T follicular helper cell (primary cell): ENCODE data around the gene TRPM1.

Experiments
- DNase-seq: peaks from one replicate; pipeline ENCODE4 v3.0.0-alpha.2; 2020; ENCODE audit warnings: low read depth

TRPM1 gene

DNA sequence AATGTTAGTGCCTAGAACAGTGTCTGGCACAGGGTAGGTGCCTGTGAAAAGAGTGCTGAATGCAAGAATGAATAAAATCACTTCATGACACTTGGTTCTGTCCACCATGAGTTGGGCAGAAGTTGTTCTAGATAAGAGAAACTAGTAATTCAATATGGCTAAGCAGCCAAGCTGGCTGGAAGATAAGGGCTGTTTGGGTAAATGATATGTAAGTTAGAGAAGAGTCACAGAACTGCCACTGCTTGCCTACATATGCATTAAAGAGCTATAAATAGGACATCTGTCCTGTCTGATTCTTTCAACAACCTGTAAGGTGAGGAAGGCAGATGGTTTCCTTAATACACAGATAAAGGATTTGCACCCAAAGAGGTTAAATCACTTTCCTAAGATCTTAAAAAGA lies 123.2 kb downstream of the TRPM1 start:
- no peak for DNase-seq

DNA sequence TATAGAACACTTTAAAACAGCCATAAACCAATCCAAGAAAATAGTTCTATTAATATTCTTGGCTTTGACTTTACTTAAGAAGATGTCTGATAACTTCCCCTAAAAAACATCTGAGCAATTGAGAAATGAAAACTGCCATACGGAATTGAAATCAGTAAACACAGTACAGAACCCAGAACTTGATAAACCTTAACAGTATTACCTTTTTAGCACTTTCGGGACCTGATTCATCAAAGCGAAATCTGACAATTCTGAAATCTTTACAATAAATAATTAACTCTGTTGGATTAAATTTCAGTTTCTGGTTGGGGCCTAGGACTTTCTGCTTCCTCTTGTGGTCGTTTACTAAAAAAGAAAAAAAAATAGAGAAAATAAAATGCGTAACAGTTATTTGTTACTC lies 127.4 kb downstream of the TRPM1 start:
- DNase-seq = no peak

DNA sequence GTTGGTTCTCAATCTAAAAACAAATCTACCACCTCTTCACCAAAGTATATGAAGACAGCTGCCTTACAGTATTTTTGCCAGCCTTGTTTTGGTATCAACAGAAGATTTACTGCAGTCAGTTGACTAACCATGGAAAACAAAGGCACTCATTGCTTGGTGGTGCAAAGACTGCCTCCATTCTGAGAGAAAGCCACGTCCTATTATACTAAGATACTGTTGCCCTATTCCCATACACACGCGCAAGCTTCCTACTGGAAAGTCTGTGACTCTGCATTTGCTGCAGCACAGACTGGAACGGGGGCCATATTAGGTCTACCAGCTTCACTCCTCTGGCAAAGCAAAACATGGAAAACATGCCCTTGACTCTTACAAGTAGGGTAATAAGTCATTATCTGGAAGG lies 128.1 kb downstream of the TRPM1 start:
- no peak for DNase-seq

DNA sequence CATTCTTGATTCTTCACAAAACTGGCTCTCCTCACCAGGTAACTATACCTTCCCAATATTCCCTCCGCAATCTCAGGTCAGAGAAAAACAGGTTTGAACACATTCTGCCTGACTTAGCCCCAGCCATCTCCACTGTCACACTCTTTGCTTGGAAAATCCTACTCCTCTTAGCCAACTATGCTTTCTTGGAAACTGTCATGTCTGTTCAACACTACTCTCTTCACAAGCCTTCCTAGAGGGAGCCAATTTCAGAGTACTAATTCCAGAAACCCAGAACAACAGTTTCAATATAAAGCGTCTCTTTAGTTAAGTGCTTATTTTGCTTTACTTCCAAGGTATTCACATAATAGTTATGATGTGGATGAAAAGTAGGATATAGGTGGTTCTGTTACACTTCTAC lies 131.8 kb downstream of the TRPM1 start:
- no peak for DNase-seq

DNA sequence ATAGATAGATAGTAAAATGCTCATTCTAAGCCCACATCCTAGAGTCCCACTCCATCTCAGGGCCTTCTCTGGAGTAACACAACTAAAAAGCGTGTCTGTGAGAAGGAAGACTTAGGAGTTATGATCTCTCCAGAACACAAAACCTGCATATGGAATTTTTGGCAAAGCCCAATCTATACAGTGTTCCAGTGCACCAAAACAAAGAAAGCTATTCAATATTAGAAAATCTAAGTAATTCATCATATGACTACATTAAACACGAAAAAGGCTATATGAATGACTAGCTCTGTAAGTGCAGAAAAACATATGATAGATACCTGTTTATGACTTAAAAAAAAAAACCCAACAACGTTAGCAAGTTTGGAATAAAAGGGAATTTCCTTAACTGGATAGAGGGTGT lies 137.8 kb downstream of the TRPM1 start:
- DNase-seq = no peak

DNA sequence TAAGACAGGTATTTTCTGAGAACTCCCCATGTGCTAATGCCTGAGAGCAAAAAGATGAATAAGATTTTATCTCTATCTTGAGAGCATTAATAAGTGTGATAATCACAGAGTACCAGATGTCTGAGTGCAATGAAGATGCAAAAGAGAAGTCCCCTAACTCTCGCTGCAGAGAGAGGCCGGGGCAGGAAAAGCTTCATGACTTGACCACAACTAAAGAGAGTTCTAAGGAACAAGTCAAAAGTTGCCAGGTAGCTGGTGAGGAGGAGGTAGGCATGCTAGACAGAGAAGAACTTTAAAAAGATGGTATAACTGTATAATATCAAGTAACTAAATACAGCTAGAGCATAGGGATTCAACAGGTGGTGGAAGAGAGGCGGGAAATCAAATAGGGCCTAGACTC lies 138.9 kb downstream of the TRPM1 start:
- no peak for DNase-seq

DNA sequence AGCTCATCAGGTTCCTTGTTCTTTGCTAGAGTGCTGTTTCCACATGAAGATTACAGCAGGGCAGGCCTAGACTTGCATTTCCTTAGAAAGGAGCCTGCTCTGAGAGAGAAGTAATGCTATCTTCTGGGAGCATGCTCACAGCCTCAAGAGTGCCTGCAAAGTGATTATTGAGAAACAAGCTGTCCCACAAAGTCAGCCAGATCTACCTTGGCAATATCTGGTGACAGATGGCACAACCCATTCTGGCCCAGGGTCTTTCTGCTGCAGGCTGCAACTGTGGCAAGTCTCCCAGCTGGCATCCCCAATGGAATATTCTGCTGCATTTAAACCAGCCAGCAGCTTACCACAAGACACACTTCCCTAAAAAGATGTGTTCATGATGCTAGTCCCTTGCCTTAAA lies 139.4 kb downstream of the TRPM1 start:
- DNase-seq = no peak

DNA sequence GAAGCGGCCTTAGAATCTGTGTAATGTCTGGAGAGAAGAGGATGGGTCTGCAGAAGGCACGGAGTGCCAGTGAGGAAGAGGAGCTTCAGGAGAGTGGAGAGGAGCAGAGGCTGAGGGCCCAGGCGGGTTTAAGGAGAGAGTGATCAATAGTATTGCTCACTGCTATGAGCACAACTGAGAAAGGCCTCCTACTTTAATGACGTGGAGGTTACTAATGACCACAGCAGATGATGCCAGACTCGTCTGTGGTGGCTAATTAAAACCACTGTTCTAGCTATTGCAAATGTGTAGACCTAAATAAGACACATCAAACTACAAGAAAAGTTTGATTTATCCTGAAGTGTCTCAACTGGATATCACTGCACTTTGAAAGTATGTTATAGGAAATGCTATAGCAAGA lies 143.3 kb downstream of the TRPM1 start:
- no peak for DNase-seq

DNA sequence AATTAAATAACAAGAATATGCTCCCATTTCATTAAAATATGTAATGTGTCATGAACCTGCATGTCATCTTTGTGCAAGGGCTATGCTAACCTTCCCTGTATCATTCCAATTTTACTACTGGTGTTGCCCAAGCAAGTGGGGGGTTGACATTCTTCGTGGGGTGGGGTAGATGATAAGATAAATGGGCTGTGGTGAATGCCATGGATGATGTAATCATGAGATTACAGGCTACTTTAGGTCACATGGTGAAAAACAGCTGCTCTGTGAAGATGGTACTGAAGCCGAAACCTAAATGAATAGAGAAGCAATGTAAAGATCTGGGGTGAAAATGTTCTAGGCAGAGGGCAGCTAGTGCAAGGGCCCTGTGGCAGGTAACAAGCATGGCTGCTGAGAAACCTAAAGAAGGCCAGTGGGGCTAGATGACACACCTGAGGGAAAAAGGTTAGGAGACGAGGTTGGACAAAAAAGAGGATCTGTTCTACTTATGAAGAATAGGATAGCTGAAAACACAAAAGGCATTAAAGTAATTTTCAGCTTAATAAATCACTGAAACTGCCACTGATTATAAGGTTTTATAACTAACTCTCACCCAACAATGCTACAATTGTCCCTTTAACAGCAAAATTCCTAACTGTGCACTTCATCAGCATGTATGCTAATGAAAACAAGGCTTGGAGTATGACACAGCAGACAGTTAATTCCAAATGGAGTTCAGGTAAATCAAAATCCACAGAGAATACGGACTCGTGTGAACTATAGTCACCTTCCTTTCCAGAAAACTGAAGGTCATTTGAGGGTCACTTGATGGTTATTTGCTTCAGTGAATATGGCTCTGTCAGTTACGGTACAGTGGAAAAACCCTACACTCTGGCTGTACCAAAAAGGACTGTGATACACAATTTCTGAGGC lies 145.1 kb downstream of the TRPM1 start:
- DNase-seq = no peak

DNA sequence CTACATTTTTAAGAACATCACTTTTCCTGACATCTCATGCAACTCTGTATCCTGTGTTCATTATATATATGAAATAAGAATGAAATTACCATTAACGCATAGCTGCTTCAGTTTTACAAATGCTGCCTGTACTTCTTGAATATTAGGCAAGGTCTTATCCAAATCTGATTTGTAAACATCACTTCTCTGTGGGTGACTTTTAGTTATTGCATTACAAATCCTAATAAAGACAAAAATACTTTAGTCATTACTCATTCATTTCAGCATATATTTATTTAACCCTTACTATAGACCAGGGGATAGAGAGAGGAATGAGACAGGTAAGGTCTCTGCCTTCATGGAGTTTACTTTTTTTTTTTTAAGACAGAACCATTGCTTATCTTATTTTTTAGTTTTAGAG lies 146.9 kb downstream of the TRPM1 start:
- no peak for DNase-seq

DNA sequence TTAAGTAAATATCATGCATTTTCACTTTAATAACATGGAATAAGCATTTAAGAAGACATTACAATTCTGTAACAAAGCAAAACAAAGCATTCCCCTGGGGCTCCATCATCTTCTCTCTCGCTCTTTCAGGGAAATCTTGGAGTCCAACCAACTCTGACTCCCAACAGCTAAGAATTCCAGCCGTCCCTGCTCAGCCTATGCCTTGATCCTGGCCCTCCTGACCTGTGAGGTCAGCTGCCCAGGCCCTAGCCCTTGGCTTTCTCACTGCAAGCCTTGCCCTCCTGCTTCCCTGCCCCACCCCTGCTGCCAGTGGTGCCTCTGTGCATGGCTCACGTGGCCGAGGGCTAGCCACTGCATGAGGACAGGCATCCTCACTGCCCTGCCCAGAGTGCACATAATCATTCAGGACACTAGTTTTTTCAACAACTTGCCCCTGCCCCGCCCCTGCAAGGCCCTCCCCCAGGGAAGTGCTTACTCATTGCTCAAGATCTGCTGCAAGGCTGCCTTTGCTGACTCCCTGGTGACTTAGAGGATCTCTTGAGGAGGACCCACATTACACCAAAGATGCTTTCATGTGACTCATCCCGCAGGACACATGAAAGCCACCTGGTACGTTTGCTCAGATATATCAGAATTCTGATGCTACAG lies 147.7 kb downstream of the TRPM1 start:
- DNase-seq = no peak

DNA sequence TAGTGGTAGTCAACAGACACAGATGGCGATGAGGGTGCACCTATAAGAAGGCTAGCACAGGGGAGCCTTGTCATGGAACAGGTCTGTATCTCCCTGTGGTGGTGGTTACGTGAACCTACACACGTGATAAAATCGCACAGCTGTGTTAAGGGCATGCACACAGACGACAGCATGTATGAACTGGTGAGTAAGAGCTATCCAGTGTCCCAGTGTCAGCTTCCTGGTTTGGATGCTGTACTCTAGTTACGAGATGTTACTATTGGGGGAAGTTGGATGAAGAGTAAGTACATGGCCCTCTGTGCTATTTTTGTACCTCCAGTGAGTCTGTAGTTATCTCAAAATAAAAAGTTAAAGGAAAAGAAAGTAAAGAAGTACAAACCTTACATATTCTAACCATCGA lies 148.3 kb downstream of the TRPM1 start:
- no peak for DNase-seq
